ENCODE results near the gene FBLN5. TPM values are rescaled to one million over a fixed set of nuclear protein-coding genes. Genes with fewer than 3 reads are reported as not detected.

FBLN5 gene
- total and polyA plus RNA-seq, 9 donors = 39.2 to 353 (median 137) TPM

DNA sequence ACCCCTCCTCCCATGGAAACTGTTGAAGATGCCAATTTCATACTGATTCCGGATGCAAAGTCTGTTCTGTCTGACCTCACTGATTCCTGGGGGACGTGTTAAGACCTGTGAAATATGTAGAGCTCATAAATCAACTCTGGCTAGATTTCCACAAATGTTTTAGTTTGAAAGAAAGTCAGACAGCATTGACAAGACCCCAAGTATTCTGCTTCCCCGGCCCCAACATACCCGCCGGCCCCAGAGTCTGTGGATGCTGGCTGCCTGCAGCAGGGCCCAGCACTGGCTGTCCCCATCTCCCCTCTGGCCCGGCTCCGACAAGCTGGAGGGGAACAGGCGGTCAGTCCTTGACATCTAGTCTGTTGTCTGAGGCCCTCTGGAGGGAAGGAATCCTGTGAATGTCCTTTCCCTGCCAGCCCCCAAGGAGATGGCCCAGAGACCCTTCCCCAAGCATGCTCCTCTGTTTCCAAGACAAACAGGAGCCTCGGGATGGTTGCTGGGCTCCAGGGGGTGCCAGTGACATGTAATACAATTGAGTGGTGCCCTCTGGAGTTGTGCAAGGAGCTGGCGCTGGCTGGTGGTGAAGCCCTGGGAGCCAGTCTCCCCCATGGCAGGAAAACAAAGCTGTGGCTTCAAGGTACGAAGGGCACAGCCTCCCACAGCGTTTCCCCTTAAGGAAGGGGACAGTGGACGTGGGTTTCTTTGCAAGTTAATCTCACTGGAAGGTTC, 22.3 kb downstream of the FBLN5 start:
- H3K4me1 ChIP-seq (ENCODE audit: insufficient read depth) = peaks cover 13% of the 10 kb centered on the region
- TF ChIP-seq, protein P1, sequence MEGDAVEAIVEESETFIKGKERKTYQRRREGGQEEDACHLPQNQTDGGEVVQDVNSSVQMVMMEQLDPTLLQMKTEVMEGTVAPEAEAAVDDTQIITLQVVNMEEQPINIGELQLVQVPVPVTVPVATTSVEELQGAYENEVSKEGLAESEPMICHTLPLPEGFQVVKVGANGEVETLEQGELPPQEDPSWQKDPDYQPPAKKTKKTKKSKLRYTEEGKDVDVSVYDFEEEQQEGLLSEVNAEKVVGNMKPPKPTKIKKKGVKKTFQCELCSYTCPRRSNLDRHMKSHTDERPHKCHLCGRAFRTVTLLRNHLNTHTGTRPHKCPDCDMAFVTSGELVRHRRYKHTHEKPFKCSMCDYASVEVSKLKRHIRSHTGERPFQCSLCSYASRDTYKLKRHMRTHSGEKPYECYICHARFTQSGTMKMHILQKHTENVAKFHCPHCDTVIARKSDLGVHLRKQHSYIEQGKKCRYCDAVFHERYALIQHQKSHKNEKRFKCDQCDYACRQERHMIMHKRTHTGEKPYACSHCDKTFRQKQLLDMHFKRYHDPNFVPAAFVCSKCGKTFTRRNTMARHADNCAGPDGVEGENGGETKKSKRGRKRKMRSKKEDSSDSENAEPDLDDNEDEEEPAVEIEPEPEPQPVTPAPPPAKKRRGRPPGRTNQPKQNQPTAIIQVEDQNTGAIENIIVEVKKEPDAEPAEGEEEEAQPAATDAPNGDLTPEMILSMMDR (IDR thresholded peaks at IDR 0.05) = no peak
- TF ChIP-seq POLR2A (IDR thresholded peaks at IDR 0.05) = no peak
- TF ChIP-seq EP300 (IDR thresholded peaks at IDR 0.05) = no peak
- H3K27me3 ChIP-seq = no peaks in the 10 kb centered on the region
- peak overlapping the region in 1 of 2 donors; percentile 22 for H3K27ac ChIP-seq
- no peak overlapping the region for H3K4me3 ChIP-seq
- WGBS, 3 donors = 20 to 31% (median 27%) methylated on average over 13 of the region's 13 CpGs
- H3K9me3 ChIP-seq = no peaks in the 10 kb centered on the region
- no peaks in the 10 kb centered on the region for H3K36me3 ChIP-seq
- intact Hi-C loops (cut with DNase I) = no loop called here
- DNase-seq = peak in 3 of 5 donors; percentile 42 to 65 (median 42)

DNA sequence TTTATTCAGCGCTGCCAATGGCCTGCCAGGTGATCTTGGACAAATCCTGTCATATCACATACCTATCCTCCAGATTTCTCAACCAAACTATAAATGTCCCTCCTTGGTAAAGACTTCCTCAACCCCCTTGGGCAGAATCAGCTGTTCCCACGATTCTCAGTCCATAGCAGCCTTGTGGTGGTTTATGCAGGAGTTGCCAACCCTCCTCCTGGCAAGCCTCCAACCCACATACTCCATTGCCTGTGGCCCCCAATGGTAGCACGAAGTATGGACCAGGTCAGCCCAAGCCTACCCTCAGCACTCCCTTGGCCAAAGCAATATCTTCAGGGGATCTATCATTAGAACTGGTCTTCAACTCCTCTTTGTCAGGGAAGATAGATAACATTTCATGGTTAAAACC, 27.0 kb downstream of the FBLN5 start:
- intact Hi-C loops (cut with DNase I) = no loop called here
- WGBS, 3 donors = 81 to 82% (median 81%) methylated on average over 3 of the region's 3 CpGs
- Histone ChIP-seq H3K4me1 (ENCODE audit: insufficient read depth) (peaks cover 16% of the 10 kb centered on the region), H3K27me3 (no peaks in the 10 kb centered on the region), H3K4me3 (no peak overlapping the region), H3K27ac (no peak overlapping the region), H3K9me3 (no peaks in the 10 kb centered on the region), H3K36me3 (no peaks in the 10 kb centered on the region)
- TF ChIP-seq, protein P1 (IDR thresholded peaks at IDR 0.05) = no peak
- TF ChIP-seq EP300 (IDR thresholded peaks at IDR 0.05) (no peak), POLR2A (IDR thresholded peaks at IDR 0.05) (no peak)
- no peak for DNase-seq

DNA sequence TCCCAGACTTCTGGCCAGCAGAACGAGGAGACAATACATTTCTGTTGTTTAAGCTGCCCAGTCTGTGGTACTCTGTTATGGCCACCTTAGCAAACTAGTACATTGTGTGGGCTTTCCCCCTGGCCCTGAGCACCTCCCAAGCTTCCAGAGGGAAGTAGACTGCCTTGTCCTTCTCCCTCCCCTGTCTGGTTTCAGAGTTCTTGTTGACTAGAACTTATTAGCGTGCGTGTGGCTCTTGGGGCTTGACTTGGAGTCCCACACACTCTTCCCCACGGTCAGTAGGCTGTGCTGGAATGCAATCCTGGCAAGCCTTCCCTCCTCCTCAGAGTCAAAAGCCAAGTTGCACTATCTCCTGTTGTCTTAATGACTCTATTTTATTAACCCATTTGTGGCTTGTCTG, 27.7 kb downstream of the FBLN5 start:
- TF ChIP-seq EP300 (IDR thresholded peaks at IDR 0.05) (no peak), POLR2A (IDR thresholded peaks at IDR 0.05) (no peak)
- TF ChIP-seq, protein P1 (IDR thresholded peaks at IDR 0.05) = no peak
- intact Hi-C loops (cut with DNase I) = no loop called here
- no peak for DNase-seq
- WGBS, 3 donors = 10 to 14% (median 12%) methylated on average over 4 of the region's 4 CpGs
- no peaks in the 10 kb centered on the region for H3K36me3 ChIP-seq
- no peaks in the 10 kb centered on the region for H3K27me3 ChIP-seq
- H3K4me3 ChIP-seq = no peak overlapping the region
- peaks cover 9% of the 10 kb centered on the region for H3K4me1 ChIP-seq (ENCODE audit: insufficient read depth)
- H3K27ac ChIP-seq = no peak overlapping the region
- no peaks in the 10 kb centered on the region for H3K9me3 ChIP-seq

DNA sequence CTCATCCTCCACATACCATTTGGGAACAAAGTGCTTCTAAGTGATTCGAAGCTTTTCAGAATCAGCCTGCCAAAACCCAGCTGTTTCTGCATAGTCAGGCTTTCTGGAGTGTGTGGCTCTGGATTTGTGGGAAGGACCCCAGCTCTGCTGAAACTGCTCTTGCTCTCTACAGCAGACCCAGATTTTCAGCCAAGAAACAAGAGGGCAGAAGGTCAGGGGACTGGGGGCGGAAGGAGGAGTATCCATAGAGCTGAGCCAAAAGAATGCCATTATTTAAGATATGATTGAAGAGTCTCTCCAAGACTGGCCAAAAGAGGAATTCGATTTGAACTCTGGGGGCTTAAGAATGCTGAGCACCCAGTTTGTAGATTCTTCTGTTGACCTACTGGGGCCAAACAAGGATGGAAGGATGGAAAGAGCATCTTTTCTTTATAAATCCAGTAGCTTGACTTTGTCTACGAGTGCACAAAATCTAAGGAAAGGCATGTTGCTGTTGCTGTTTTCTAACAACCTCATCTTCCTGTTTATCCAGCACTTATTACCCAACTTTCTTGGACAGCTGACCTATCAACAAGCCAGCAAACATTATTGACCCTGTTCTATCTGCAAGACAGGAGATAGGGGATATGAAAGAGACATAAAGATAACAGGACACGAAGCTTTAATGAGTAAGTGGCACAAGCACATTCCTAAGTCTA, 29.2 kb downstream of the FBLN5 start:
- no peak for TF ChIP-seq EP300 (IDR thresholded peaks at IDR 0.05)
- TF ChIP-seq POLR2A (IDR thresholded peaks at IDR 0.05) = no peak
- TF ChIP-seq, protein P1 (IDR thresholded peaks at IDR 0.05) = no peak
- H3K4me3 ChIP-seq = no peak overlapping the region
- H3K27ac ChIP-seq = peak overlapping the region in 1 of 2 donors; percentile 31
- 9 to 12% (median 11%) methylated on average over 5 of the region's 5 CpGs for WGBS, 3 donors
- H3K36me3 ChIP-seq = no peaks in the 10 kb centered on the region
- H3K9me3 ChIP-seq = no peaks in the 10 kb centered on the region
- peak in 4 of 5 donors; percentile 34 to 70 (median 49) for DNase-seq
- H3K27me3 ChIP-seq = no peaks in the 10 kb centered on the region
- intact Hi-C loops (cut with DNase I) = no loop called here
- peaks cover 8% of the 10 kb centered on the region for H3K4me1 ChIP-seq (ENCODE audit: insufficient read depth)
